ENCODE measurements around the gene KCNK7.

KCNK7 gene

GRCh38 chr11:65599216-65599954 lies 3.8 kb upstream of the KCNK7 start:
- peaks cover 32% of the 10 kb centered on the region for H3K36me3 ChIP-seq (ENCODE audit: insufficient read depth, low read length)
- no peak overlapping the region for H3K4me3 ChIP-seq (ENCODE audit: low read depth in 1 of 2, low read length in 2 of 2)
- no peak for ATAC-seq (ENCODE audit: insufficient read depth, low read depth)
- DNase-seq = no peak
- H3K27ac ChIP-seq (ENCODE audit: low read length) = no peak overlapping the region
- no peaks in the 10 kb centered on the region for H3K27me3 ChIP-seq (ENCODE audit: insufficient read depth, low read length, poor library complexity)
- H4K20me1 ChIP-seq (ENCODE audit: insufficient read depth, low read length) = no peaks in the 10 kb centered on the region; the same call in 1 of the 2 replicates
- TF ChIP-seq CTCF (IDR thresholded peaks at IDR 0.05; ENCODE audit: borderline replicate concordance, extremely low read depth, low read length, poor library complexity, severe bottlenecking) (no peak), EZH2 (IDR thresholded peaks at IDR 0.05; ENCODE audit: borderline replicate concordance, low read depth, low read length, severe bottlenecking) (no peak)
- H3K9ac ChIP-seq (ENCODE audit: low read depth, low read length) = no peak overlapping the region
- no peaks in the 10 kb centered on the region for H3K79me2 ChIP-seq (ENCODE audit: insufficient read depth, low read length)
- no peak overlapping the region for H3K4me2 ChIP-seq (ENCODE audit: insufficient read depth, low read length)
- no peak overlapping the region for H2AFZ ChIP-seq (ENCODE audit: low read depth, low read length)
- no peaks in the 10 kb centered on the region for H3K9me3 ChIP-seq (ENCODE audit: insufficient read depth, low read length, severe bottlenecking)
- no peaks in the 10 kb centered on the region for H3K4me1 ChIP-seq (ENCODE audit: insufficient read depth, low read length)

- Histone ChIP-seq H3K4me1 (ENCODE audit: insufficient read depth, low read length) (no peaks in the 10 kb centered on the region), H3K27me3 (ENCODE audit: insufficient read depth, low read length, poor library complexity) (no peaks in the 10 kb centered on the region), H3K79me2 (ENCODE audit: insufficient read depth, low read length) (no peaks in the 10 kb centered on the region), H2AFZ (ENCODE audit: low read depth, low read length) (no peak overlapping the region), H3K4me2 (ENCODE audit: insufficient read depth, low read length) (no peak overlapping the region), H3K9me3 (ENCODE audit: insufficient read depth, low read length, severe bottlenecking) (no peaks in the 10 kb centered on the region), H3K9ac (ENCODE audit: low read depth, low read length) (no peak overlapping the region), H3K36me3 (ENCODE audit: insufficient read depth, low read length) (peaks cover 28% of the 10 kb centered on the region), H3K27ac (ENCODE audit: low read length) (no peak overlapping the region), H4K20me1 (ENCODE audit: insufficient read depth, low read length) (no peaks in the 10 kb centered on the region; the same call in 1 of the 2 replicates), H3K4me3 (ENCODE audit: low read depth in 1 of 2, low read length in 2 of 2) (no peak overlapping the region)
- TF ChIP-seq CTCF (IDR thresholded peaks at IDR 0.05; ENCODE audit: borderline replicate concordance, extremely low read depth, low read length, poor library complexity, severe bottlenecking) (no peak), EZH2 (IDR thresholded peaks at IDR 0.05; ENCODE audit: borderline replicate concordance, low read depth, low read length, severe bottlenecking) (no peak)
- DNase-seq = no peak
- ATAC-seq (ENCODE audit: insufficient read depth, low read depth) = no peak
Observed at GRCh38 chr11:65598258-65598699, 2.7 kb upstream of the KCNK7 start.

GRCh38 chr11:65596520-65596919 lies 920 bp upstream of the KCNK7 start:
- TF ChIP-seq EZH2 (IDR thresholded peaks at IDR 0.05; ENCODE audit: borderline replicate concordance, low read depth, low read length, severe bottlenecking) = no peak
- TF ChIP-seq CTCF (IDR thresholded peaks at IDR 0.05; ENCODE audit: borderline replicate concordance, extremely low read depth, low read length, poor library complexity, severe bottlenecking) = no peak
- Histone ChIP-seq H4K20me1 (ENCODE audit: insufficient read depth, low read length) (no peaks in the 10 kb centered on the region; the same call in 1 of the 2 replicates), H3K36me3 (ENCODE audit: insufficient read depth, low read length) (peaks cover 36% of the 10 kb centered on the region), H3K27me3 (ENCODE audit: insufficient read depth, low read length, poor library complexity) (no peaks in the 10 kb centered on the region), H3K79me2 (ENCODE audit: insufficient read depth, low read length) (no peaks in the 10 kb centered on the region), H3K9ac (ENCODE audit: low read depth, low read length) (no peak overlapping the region), H3K9me3 (ENCODE audit: insufficient read depth, low read length, severe bottlenecking) (no peaks in the 10 kb centered on the region), H2AFZ (ENCODE audit: low read depth, low read length) (no peak overlapping the region), H3K4me1 (ENCODE audit: insufficient read depth, low read length) (no peaks in the 10 kb centered on the region), H3K27ac (ENCODE audit: low read length) (no peak overlapping the region), H3K4me2 (ENCODE audit: insufficient read depth, low read length) (no peak overlapping the region), H3K4me3 (ENCODE audit: low read depth in 1 of 2, low read length in 2 of 2) (no peak overlapping the region)
- ATAC-seq (ENCODE audit: insufficient read depth, low read depth) = no peak
- no peak for DNase-seq
